OCI-M1 (cell line): ENCODE results near the gene KCNG2.
"Not testable (repeated sequence)": the region's sequence is repeated elsewhere in the genome, so short reads cannot be mapped to it uniquely, and the experiment has no call there.

Experiments used
- DNase-seq: peaks from one replicate; lab custom pipeline; 2025; lab: John Stamatoyannopoulos, UW

Gene KCNG2

GRCh38 chr18:79853303-79853992 lies 55.7 kb downstream of the KCNG2 start:
- DNase-seq: no peak

- no peak for DNase-seq
These were observed 56.2 kb downstream of the KCNG2 start for GRCh38 chr18:79853993-79854364.

GRCh38 chr18:79855147-79855933 lies 57.6 kb downstream of the KCNG2 start:
- no peak for DNase-seq

- DNase-seq: no peak
These were observed 58.6 kb downstream of the KCNG2 start for GRCh38 chr18:79856119-79857007.

- DNase-seq: peak; percentile 71
These were observed 59.4 kb downstream of the KCNG2 start for GRCh38 chr18:79857082-79857671.

GRCh38 chr18:79859314-79859713 lies 61.6 kb downstream of the KCNG2 start:
- DNase-seq: no peak

- DNase-seq: no peak
These were observed 63.9 kb downstream of the KCNG2 start for GRCh38 chr18:79861687-79862086.

- DNase-seq: no peak
These were observed 64.8 kb downstream of the KCNG2 start for GRCh38 chr18:79862562-79862961.

- no peak for DNase-seq
These were observed 65.6 kb downstream of the KCNG2 start for GRCh38 chr18:79863161-79864005.

- no peak for DNase-seq
These were observed 66.4 kb downstream of the KCNG2 start for GRCh38 chr18:79864006-79864725.

GRCh38 chr18:79864955-79865354 lies 67.2 kb downstream of the KCNG2 start:
- DNase-seq: not testable (repeated sequence)

- not testable (repeated sequence) for DNase-seq
These were observed 68.2 kb downstream of the KCNG2 start for GRCh38 chr18:79865951-79866350.

GRCh38 chr18:79866889-79867574 lies 69.3 kb downstream of the KCNG2 start:
- DNase-seq: no peak

- no peak for DNase-seq
These were observed 69.9 kb downstream of the KCNG2 start for GRCh38 chr18:79867666-79868065.

GRCh38 chr18:79868168-79868784 lies 70.5 kb downstream of the KCNG2 start:
- no peak for DNase-seq

- no peak for DNase-seq
These were observed 71.2 kb downstream of the KCNG2 start for GRCh38 chr18:79868811-79869541.

GRCh38 chr18:79869591-79870300 lies 72.0 kb downstream of the KCNG2 start:
- no peak for DNase-seq
